Spleen (tissue), 7 donors: ENCODE results near the gene FGF14.

Experiments
- CTCF ChIP-seq, 11 experiments: fragments of 200-600 bp in 7 of 11; fragments of 450-650 bp in 4 of 11; sonication (generic) in 4 of 11; IDR thresholded peaks in 8 of 11; conservative IDR thresholded peaks in 3 of 11; 1 replicate in 7 of 11; 2 replicates in 4 of 11; pipeline versions ENCODE4 v1.4.0 to v1.8.0; 2016 to 2021; ENCODE audit warnings: antibody characterized with exemption in 11 of 11, inconsistent platforms in 4 of 11, mild to moderate bottlenecking in 1 of 11
- POLR2A ChIP-seq, 3 donors: fragments of 450-650 bp; IDR thresholded peaks; one replicate each; pipeline ENCODE4 v1.5.1; 2017; ENCODE audit warnings: antibody characterized with exemption in 3 of 3, mild to moderate bottlenecking in 1 of 3
- POLR2AphosphoS5 ChIP-seq, 3 donors: sonication (generic); formaldehyde crosslinking; IDR thresholded peaks; one replicate each; pipeline ENCODE4 v1.5.1; 2017; ENCODE audit warnings: antibody characterized with exemption in 3 of 3
- donor health status: DM: no; HTN: no; CAD: no; lungs with moderate emphysema.
- donor health status: DM: no; HTN: no; CAD: no.
- donor health status: DM: no; HTN: no; CAD: no.

- TF ChIP-seq POLR2AphosphoS5 (IDR thresholded peaks at IDR 0.05) (no peak), CTCF (IDR thresholded peaks at IDR 0.05 in 8 of 11, conservative IDR thresholded peaks at IDR 0.05 in 3 of 11) (no peak), POLR2A (IDR thresholded peaks at IDR 0.05) (no peak)
Measured at GRCh38 chr13:101941095-101941783, 460.6 kb downstream of the FGF14 start.
